OCI-LY7 (cell line): ENCODE results near the gene MROH2A.

Experiments used
- CTCF ChIP-seq: fragments of 200-600 bp; sonication (generic); conservative IDR thresholded peaks from 2 replicates; pipeline ENCODE4 v1.5.1; 2014; ENCODE audit warnings: mild to moderate bottlenecking, antibody characterized with exemption, low read length, moderate library complexity, mixed read lengths
- EZH2phosphoT487 ChIP-seq: fragments of 200-600 bp; sonication (generic); IDR thresholded peaks from 2 replicates; pipeline ENCODE4 v1.6.1; 2018; ENCODE audit warnings: low read depth, borderline replicate concordance, mild to moderate bottlenecking, mixed run types, antibody characterized with exemption, low read length, moderate library complexity, mixed read lengths

- TF ChIP-seq CTCF = no peak
- TF ChIP-seq EZH2phosphoT487 = no peak
Measured at GRCh38 chr2:233799087-233799665, 21.0 kb downstream of the MROH2A start.
